Thyroid gland (tissue), 4 donors: ENCODE results near the gene CNPPD1. TPM values are rescaled to one million over a fixed set of nuclear protein-coding genes. Genes with fewer than 3 reads are reported as not detected.

Experiments used
- DNase-seq, 2 donors: peaks; one replicate each; pipeline ENCODE4 v3.0.0-alpha.2; 2019
- H3K27ac ChIP-seq, 3 donors: fragments of 200-600 bp; sonication (generic); 1 replicate in 2 of 3; 2 replicates in 1 of 3; pipeline ENCODE4 v1.5.1; 2016 to 2019; ENCODE audit warnings: mild to moderate bottlenecking in 1 of 3, moderate library complexity in 1 of 3
- H3K27me3 ChIP-seq: fragments of 200-600 bp; sonication (generic); one replicate; pipeline ENCODE4 v1.5.1; 2019
- H3K36me3 ChIP-seq, 2 donors: fragments of 200-600 bp; sonication (generic); one replicate each; pipeline ENCODE4 v1.5.1; 2016 to 2019
- H3K4me1 ChIP-seq, 2 donors: fragments of 200-600 bp; sonication (generic); one replicate each; pipeline ENCODE4 v1.5.1; 2017 to 2019
- H3K4me3 ChIP-seq, 3 donors: fragments of 200-600 bp; sonication (generic); replicated peaks in 1 of 3; 1 replicate in 2 of 3; 2 replicates in 1 of 3; pipeline ENCODE4 v1.5.1; 2016; ENCODE audit warnings: mild to moderate bottlenecking in 1 of 3
- H3K9me3 ChIP-seq: fragments of 200-600 bp; sonication (generic); one replicate; pipeline ENCODE4 v1.5.1; 2017
- CTCF ChIP-seq, 6 experiments: fragments of 200-600 bp in 3 of 6; fragments of 450-650 bp in 3 of 6; sonication (generic) in 3 of 6; IDR thresholded peaks; one replicate each; pipeline ENCODE4 v1.5.1; 2016 to 2019; ENCODE audit warnings: antibody characterized with exemption in 6 of 6, mild to moderate bottlenecking in 2 of 6, inconsistent platforms in 1 of 6, moderate library complexity in 1 of 6
- POLR2A ChIP-seq, 2 donors: fragments of 450-650 bp; IDR thresholded peaks; one replicate each; pipeline ENCODE4 v1.6.1; 2017; ENCODE audit warnings: antibody characterized with exemption in 2 of 2, mild to moderate bottlenecking in 2 of 2, moderate library complexity in 1 of 2
- WGBS, 2 donors: methylation state at CpG; one replicate each; pipeline ENCODE4 v1.1.5; 2017; 5-methylcytosine and 5-hydroxymethylcytosine counted together
- intact Hi-C: fragments of 100-400 bp; cut with DNase I; formaldehyde crosslinking; loops from one replicate; pipeline ENCODE4 v1.15.1; 2023
- total RNA-seq, 4 donors: library from RNA; depleted of rRNA; stranded (reverse); fragments of >200 nt; gene quantifications; one replicate each; pipeline ENCODE4 v1.2.3, GENCODE V29; 2016

The CNPPD1 gene
- total RNA-seq, 4 donors from 2014 or later, result 48.2 to 115 (median 65.0) TPM

GRCh38 chr2:219182331-219183150, 5.8 kb upstream of the CNPPD1 start:
- Histone ChIP-seq H3K9me3 (no peaks in the 10 kb centered on the region), H3K4me3 (no peak overlapping the region), H3K4me1 (peaks cover 12 to 13% of the 10 kb centered on the region in 2 donors), H3K27ac (no peak overlapping the region), H3K36me3 (peaks cover 42 to 48% of the 10 kb centered on the region in 2 donors), H3K27me3 (no peaks in the 10 kb centered on the region)
- intact Hi-C loops, result no loop called here
- no peak for DNase-seq
- TF ChIP-seq POLR2A (IDR thresholded peaks at IDR 0.05) (no peak), CTCF (IDR thresholded peaks at IDR 0.05) (no peak)
- WGBS, 2 donors, result 79 to 83% methylated on average over 6 to 8 of the region's 8 CpGs

GRCh38 chr2:219181531-219181930, 4.8 kb upstream of the CNPPD1 start:
- Histone ChIP-seq H3K27me3 (no peaks in the 10 kb centered on the region), H3K4me3 (no peak overlapping the region), H3K4me1 (peaks cover 12 to 13% of the 10 kb centered on the region in 2 donors), H3K9me3 (no peaks in the 10 kb centered on the region), H3K36me3 (peaks cover 42 to 48% of the 10 kb centered on the region in 2 donors), H3K27ac (no peak overlapping the region)
- TF ChIP-seq POLR2A (IDR thresholded peaks at IDR 0.05) (no peak), CTCF (IDR thresholded peaks at IDR 0.05) (no peak)
- DNase-seq, result no peak
- 96 to 98% methylated on average over 6 of the region's 6 CpGs for WGBS, 2 donors
- intact Hi-C loops, result no loop called here

GRCh38 chr2:219180961-219181360, 4.2 kb upstream of the CNPPD1 start:
- 95 to 96% methylated on average over 5 of the region's 5 CpGs for WGBS, 2 donors
- TF ChIP-seq CTCF (IDR thresholded peaks at IDR 0.05), result no peak
- no peak for TF ChIP-seq POLR2A (IDR thresholded peaks at IDR 0.05)
- H3K9me3 ChIP-seq, result no peaks in the 10 kb centered on the region
- H3K27me3 ChIP-seq, result no peaks in the 10 kb centered on the region
- no peak overlapping the region for H3K4me3 ChIP-seq
- peaks cover 42 to 48% of the 10 kb centered on the region in 2 donors for H3K36me3 ChIP-seq
- H3K27ac ChIP-seq, result no peak overlapping the region
- H3K4me1 ChIP-seq, result peaks cover 13 to 14% of the 10 kb centered on the region in 2 donors
- DNase-seq, result no peak
- intact Hi-C loops, result no loop called here

- DNase-seq, result no peak
- H3K27ac ChIP-seq, result no peak overlapping the region
- WGBS, 2 donors, result 94 to 96% methylated on average over 8 to 9 of the region's 9 CpGs
Observed at GRCh38 chr2:219179601-219180465, 3.1 kb upstream of the CNPPD1 start.

More at GRCh38 chr2:219179601-219180465, 3.1 kb upstream of the CNPPD1 start:
- intact Hi-C loops, result loop anchor here (5.0 kb wide), 1 partner anchor 32 kb away; no protein-coding TSS in a partner anchor
- TF ChIP-seq CTCF (IDR thresholded peaks at IDR 0.05) (no peak), POLR2A (IDR thresholded peaks at IDR 0.05) (no peak)
- Histone ChIP-seq H3K4me3 (no peak overlapping the region), H3K4me1 (peaks cover 20 to 21% of the 10 kb centered on the region in 2 donors), H3K36me3 (peaks cover 46 to 49% of the 10 kb centered on the region in 2 donors), H3K27me3 (no peaks in the 10 kb centered on the region), H3K9me3 (no peaks in the 10 kb centered on the region)
